Right lobe of liver (tissue), 4 donors: ENCODE results near the gene AKR1C1.

Source experiments
- CTCF ChIP-seq, 4 donors: fragments of 200-600 bp in 3 of 4; fragments of 450-650 bp in 1 of 4; IDR thresholded peaks; one replicate each; pipeline versions ENCODE4 v1.5.1 to v1.8.0; 2016 to 2022; ENCODE audit warnings: antibody characterized with exemption in 4 of 4, mild to moderate bottlenecking in 2 of 4
- POLR2A ChIP-seq: fragments of 450-650 bp; IDR thresholded peaks from one replicate; pipeline ENCODE4 v1.6.1; 2017; ENCODE audit warnings: antibody characterized with exemption, mild to moderate bottlenecking
- donor health status: DM: no; HTN: no; CAD: no.
- donor health status: DM: no; HTN: no; CAD: no.
- donor health status: DM: no; HTN: yes; CAD: no.

GRCh38 chr10:5014936-5015335, 51.7 kb downstream of the AKR1C1 start:
- TF ChIP-seq CTCF (IDR thresholded peaks at IDR 0.05): peak; percentile 38 to 57 (median 44)
- no peak for TF ChIP-seq POLR2A
